Measurements from ENCODE around the gene UBE2U.

Gene UBE2U

DNA sequence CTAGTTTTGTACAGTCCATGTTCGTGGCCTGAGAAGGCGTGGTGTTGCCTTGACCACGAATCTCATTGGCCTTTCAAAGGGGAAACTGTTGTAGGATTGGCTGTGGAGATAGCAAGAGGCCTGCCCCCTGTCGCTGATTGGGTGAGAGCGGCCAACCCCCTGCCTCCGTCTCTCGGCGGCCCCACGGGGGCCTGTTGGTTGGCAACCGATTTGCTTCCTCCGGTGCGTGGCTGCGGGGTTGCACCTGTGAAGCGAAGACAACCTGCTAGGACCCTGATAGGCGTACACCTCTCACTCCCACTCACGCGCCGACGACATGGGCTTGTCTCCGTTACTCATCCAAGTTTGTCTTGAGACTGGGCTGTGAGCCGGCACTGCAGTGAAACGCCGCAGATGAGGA, at the start of gene UBE2U:
TSS of gene UBE2U (plus strand) at position 204 of the 400 bp plus-strand sequence. CDS start 428 bp downstream, outside the sequence.
- no peak for DNase-seq

DNA sequence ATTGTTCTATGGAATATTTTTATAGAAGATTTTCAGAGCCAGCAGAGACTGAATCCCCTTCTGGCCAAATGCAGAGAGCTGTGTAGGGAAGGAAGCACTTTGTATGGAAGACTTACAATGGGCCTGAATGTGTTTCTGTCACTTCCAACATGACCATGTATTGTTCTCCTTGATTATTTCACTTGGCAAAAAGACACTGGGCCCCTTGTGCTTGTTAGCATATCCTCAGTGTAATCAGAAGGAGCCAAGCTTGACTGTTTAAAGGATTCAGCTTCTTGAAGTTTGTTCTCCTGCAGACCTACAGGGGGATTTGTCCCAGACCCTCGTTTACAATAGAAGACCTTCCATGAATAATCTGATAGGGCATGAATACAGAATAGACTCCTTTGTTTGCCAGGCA, 48.1 kb upstream of the UBE2U start:
- no peak for DNase-seq

GRCh38 chr1:64161357-64161941, 42.0 kb upstream of the UBE2U start:
- DNase-seq, result no peak

DNA sequence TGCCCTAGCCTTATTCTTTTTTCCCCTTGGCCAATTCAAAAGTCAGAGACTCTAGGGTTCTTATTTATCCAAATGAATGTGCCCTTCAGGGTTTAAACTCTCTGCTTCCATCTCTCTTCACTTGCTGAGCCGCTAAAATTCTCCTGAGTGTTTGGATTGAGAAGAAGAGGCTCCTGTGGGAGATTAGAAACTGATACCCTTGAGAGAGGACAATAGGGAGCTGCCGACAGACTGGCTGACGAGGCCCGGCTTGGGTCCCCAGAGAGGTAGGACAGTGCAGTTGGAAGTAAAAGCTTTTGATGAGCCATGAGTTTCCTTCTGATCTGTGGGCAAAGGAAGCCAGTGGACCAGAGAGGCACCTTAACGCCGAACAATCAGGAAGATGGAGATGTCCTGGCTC, 41.3 kb upstream of the UBE2U start:
- DNase-seq, result peak; percentile 79 to 82

DNA sequence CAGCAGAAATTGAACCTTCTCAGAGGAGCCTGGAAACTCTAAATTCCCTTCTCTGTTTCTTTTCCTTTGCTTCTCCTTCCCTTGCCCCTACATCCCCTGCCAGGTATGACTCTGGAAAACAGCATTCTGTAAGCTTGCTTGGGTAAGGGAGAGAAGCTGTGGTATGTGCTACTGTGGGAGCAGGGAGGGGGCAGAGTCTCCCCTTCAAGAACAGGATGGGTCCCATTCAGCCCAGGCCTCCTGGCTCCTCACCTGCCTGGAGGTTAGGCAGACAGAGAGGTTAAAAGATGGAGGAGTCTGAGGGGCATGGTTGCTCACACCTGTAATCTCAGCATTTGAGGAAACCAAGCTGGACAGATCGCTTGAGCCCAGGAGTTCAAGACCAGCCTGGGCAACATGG, 40.6 kb upstream of the UBE2U start:
- DNase-seq, result no peak

DNA sequence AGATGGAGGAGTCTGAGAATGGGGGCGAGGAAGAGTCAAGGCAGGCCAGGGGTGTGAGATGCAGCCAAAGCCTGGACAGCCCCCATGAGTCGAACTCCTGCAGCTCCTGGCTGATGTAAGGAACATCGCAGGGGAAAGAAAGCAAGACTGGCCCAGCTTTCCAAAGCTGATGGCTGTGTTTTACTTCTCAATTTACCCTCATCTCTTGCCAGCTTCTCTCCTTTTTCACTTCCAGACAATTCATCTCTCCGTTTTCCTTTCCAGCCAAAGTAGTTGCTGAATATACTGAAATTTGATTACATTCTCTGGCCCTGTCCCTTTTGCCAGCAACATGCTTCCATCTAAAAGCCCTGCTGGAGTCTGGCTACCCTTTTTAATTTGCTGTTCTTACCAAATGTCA, 40.0 kb upstream of the UBE2U start:
- no peak for DNase-seq

- DNase-seq, result peak in 1 of 2 experiments; percentile 10
Measured at GRCh38 chr1:64163970-64164369, 39.5 kb upstream of the UBE2U start.

DNA sequence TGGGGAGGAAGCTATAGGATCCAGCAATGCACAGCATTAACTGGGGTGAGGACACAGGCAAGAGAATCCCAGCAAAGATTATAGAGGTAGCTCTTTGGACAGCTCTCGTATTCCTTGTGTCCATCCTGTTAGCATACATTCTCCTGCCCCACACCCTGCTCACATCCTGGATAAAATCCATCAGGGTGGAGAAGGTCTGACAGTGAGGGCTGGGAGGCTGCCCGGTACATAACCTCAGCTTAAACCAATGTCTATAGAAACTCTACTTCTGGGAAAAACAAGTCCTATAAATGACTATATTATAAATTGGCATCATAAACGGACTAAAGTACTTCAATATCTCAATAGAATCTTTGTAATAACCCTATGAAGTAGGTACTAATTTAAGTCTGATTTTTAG, 36.8 kb upstream of the UBE2U start:
- no peak for DNase-seq

DNA sequence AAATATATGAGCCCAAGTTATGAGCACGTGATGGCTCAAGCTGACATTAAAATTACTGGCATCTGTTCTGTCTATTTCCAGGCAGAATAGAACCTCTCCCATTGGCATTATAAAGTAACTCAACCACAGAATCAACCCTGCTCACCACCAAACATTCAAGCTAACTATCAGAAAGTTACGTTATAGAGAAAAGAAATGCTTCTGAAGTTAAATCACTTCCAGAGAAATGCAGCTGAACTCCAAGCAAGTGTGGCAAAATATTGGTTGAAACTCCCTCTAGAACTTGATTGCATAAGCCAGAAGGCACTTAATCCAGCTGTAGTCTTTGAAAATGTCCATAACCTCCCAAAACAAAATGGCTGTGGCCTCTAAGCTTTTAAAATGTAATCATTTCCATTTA, 36.2 kb upstream of the UBE2U start:
- DNase-seq, result no peak

DNA sequence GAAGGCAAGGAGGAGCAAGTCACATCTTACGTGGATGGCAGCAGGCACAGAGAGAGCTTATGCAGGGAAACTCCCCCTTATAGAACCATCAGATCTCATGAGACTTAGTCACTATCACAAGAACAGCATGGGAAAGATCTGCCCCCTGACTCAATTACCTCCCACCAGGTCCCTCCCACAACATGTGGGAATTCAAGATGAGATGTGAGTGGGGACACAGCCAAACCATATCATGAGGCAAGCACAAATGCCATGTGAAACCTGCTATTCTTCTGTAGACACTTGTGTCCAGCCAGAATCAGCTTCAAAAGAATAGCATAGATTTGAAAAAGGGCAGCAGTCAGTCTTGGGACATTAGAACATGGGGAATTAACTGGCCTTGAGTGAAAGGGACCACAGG, 32.2 kb upstream of the UBE2U start:
- DNase-seq, result no peak

GRCh38 chr1:64171797-64172281, 31.6 kb upstream of the UBE2U start:
- DNase-seq, result no peak

DNA sequence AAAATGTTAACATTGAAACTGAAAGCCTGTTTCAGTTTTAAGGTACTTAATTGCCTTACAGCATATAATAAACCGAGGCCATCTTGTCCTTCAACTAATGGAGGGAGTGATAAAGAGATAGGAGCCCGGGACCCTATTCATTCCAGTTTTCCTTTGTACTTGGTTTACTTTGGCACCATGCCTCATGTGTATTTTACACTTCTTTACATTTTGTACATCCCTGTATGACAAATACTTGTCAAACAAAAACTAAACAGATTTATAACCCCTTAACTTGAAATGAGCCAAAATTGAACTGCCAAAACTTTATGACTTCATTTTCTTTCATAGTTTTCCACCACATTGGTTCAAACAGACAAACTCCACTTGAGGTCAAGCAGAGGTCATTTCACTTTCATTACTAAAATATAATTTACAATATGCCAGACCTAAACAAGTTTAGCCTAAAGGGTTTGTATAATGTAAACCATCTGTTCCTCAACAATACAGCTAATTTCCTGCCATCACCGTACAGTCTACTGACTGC, 30.9 kb upstream of the UBE2U start:
- DNase-seq, result no peak

- no peak for DNase-seq
Measured at GRCh38 chr1:64173336-64173940, 30.0 kb upstream of the UBE2U start.

GRCh38 chr1:64175639-64176038, 27.8 kb upstream of the UBE2U start:
- no peak for DNase-seq

DNA sequence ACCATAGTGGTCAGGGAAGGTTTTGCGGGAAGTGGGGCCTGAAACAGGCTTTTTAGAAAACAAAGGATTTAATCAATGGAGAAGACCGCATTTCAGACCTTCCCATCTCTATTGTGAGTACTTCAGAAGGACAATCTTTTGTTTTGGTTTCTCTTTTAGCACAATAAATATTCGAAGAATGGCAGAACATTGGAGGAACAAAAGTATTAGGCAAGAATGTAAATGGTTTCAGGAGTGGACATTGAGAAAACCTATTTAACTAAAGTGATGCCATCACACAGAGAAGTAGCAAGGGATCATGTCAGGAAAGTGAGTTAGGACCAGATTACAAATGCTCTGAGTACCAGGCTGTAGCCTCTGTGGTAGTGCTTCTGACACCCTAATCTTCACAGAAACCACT, 26.8 kb upstream of the UBE2U start:
- no peak for DNase-seq

DNA sequence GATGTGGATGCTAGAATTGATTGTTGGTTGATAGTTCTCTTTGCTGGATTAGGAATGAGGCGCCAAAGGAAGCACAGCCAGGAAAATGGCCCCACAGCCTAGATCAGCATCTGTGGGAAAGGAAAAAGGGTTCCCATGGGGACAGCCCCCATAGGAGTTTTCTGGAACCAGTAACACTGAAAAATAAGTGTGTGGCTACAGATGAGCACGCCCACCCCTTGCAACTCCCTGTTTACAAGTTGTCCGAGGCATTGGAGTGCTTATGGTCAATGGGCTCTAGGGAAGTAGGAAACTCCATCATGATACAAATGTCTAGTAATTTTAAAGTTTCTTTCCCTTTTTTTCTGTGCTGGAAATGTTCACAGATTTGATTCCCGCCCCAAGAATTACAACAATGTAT, 23.8 kb upstream of the UBE2U start:
- DNase-seq, result no peak

GRCh38 chr1:64182207-64182606, 21.2 kb upstream of the UBE2U start:
- DNase-seq, result no peak

GRCh38 chr1:64183395-64184002, 19.9 kb upstream of the UBE2U start:
- no peak for DNase-seq

DNA sequence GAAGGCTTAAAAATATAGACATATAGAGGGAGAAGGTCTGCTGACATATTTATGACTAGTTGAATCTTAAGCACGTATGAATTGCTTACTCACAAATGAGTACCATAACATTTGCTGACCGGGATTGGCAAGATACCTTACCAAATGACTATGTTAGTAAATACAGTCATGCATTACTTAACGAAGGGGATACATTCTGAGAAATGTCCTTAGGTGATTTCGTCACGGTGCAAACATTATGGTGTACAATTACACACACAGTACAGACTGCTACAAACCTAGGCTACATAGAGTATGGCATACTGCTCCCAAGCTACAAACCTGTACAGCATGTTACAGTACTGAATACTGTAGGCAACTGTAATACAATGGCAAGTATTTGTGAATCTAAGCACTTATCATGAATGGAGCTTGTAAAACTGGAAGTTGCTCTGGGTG, 19.4 kb upstream of the UBE2U start:
- no peak for DNase-seq

DNA sequence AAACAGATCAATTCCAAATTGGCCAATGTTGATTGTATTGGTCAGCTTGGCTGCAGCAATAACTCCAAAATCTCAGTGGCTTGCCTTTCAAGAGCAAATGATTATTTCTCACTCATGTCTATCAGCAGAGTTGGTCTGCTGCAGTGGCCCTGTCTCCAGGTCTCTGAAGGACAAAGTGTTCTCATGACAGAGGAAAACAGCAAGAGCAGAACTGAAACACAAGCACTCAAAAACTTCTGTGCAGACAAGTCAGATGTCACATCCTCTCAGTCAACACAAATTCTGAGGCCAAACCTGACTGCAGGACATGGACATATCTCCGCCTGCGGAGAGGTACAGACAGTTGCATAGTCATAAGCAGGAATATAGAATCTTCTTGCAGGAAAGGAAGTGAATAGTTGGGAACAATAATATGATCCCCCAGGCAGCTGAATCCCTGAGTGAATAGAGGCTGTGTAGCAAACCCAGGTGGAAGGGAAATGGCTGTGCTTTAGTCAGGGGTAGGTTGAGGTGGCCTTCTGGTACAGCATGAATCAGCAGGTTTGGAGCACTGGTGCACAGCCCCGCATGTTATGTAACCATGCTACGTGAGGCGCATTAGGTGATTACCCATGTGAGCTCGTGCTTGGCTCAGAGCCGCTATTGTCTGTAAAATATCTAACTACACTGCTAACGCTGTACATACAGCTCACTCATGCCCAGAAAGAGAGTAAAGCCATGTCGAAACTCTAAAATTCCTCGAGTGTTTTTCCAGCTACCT, 17.1 kb upstream of the UBE2U start:
- DNase-seq, result no peak

DNA sequence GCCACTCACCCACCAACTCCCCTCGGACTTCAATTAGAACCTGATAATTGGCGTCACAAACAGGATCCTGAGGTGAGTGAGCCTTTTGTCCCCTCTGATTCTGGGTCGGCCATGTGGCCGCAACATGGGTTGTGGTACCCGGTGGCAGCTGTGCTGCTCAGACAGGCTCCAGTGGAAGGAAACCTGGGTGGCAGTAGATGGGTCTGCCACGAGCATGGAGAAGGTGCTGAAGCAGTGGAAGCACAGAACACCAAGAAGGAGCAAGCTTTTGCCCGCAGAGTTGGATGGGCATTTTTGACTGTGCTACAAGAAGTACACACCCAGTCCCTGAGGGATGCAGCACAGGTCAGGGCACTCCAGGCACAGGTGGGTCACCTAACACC, 16.5 kb upstream of the UBE2U start:
- DNase-seq, result no peak

DNA sequence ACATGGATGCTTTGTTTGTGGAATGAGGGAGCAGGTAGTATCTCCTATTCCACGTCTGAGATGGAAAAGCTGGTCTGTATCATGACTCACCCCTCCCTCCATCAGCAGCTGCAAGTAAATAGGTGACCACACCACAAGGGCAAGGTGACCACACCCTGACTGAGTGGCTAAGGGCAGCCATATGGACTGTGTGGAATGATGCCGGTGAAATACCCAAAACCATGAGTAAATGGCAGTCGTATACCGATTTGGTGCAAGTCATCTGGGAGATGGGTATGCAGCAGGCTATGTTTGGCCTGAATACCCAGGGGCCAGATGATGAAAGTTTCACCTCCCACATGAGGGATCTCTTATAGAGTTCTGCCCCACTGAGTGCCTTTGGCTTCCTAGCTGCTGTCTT, 15.8 kb upstream of the UBE2U start:
- no peak for DNase-seq

DNA sequence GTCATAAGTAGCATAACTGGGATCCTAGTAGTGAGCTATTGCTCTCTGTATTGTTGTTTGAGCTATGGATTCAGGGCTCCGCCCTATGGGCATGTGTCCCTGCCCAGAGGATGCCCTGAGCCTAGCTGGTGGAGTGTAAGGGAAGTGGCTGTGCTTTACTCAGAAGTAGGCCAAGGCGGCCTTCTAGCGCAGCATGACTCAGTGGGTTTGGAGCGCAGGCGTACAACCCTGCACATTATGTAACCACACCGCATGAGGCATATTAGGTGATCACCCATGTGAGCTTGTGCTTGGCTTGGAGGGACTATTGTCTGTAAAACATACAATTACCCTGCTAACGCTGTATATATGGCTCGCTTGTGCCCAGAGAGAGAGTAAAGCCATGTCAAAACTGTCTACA, 11.1 kb upstream of the UBE2U start:
- DNase-seq, result no peak

Data from NCI-H524 (cell line).